ENCODE data around the gene CAST.
"Not testable (repeated sequence)": the region's sequence is repeated elsewhere in the genome, so short reads cannot be mapped to it uniquely, and the experiment has no call there.

Gene CAST

GRCh38 chr5:96795626-96796025 lies 133.4 kb downstream of the CAST start:
- POLR2A ChIA-PET, result no interaction called here
- H3K4me3 ChIP-seq (ENCODE audit: low read depth, low read length), result no peak overlapping the region
- DNase-seq (ENCODE audit: low read depth, low spot score), result no peak
- CTCF ChIA-PET, result interaction anchor here (0.8 kb wide), 1 partner anchor 202 kb away, joined by 3 read pairs; no protein-coding TSS in a partner anchor
- TF ChIP-seq, protein P1, sequence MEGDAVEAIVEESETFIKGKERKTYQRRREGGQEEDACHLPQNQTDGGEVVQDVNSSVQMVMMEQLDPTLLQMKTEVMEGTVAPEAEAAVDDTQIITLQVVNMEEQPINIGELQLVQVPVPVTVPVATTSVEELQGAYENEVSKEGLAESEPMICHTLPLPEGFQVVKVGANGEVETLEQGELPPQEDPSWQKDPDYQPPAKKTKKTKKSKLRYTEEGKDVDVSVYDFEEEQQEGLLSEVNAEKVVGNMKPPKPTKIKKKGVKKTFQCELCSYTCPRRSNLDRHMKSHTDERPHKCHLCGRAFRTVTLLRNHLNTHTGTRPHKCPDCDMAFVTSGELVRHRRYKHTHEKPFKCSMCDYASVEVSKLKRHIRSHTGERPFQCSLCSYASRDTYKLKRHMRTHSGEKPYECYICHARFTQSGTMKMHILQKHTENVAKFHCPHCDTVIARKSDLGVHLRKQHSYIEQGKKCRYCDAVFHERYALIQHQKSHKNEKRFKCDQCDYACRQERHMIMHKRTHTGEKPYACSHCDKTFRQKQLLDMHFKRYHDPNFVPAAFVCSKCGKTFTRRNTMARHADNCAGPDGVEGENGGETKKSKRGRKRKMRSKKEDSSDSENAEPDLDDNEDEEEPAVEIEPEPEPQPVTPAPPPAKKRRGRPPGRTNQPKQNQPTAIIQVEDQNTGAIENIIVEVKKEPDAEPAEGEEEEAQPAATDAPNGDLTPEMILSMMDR (IDR thresholded peaks at IDR 0.05; ENCODE audit: insufficient read depth, low read length, missing control alignments), result no peak

GRCh38 chr5:96796434-96796833 lies 134.3 kb downstream of the CAST start:
- CTCF ChIA-PET, result no interaction called here
- TF ChIP-seq, protein P1 (IDR thresholded peaks at IDR 0.05; ENCODE audit: insufficient read depth, low read length, missing control alignments), result no peak
- H3K4me3 ChIP-seq (ENCODE audit: low read depth, low read length), result no peak overlapping the region
- DNase-seq (ENCODE audit: low read depth, low spot score), result no peak
- POLR2A ChIA-PET, result no interaction called here

DNA sequence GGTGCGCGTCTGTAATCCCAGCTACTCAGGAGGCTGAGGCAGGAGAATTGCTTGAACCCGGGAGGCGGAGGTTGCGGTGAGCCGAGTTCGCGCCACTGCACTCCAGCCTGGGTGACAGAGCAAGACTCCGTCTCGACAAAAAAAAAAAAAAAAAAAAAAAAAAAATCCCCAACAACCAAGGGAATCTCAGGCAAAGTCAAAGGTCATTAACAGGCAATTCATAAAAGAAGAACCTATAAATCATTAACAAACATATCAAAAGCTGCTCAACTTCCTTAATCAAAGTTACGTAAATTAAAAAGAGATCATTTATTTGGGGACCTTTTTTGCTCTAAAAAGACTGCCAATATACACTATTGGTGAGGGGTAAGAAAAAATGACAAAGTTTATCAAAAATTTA lies 139.5 kb downstream of the CAST start:
- H3K4me3 ChIP-seq (ENCODE audit: low read depth, low read length); DNase-seq (ENCODE audit: low read depth, low spot score); CTCF ChIA-PET; POLR2A ChIA-PET: not testable (repeated sequence)

DNA sequence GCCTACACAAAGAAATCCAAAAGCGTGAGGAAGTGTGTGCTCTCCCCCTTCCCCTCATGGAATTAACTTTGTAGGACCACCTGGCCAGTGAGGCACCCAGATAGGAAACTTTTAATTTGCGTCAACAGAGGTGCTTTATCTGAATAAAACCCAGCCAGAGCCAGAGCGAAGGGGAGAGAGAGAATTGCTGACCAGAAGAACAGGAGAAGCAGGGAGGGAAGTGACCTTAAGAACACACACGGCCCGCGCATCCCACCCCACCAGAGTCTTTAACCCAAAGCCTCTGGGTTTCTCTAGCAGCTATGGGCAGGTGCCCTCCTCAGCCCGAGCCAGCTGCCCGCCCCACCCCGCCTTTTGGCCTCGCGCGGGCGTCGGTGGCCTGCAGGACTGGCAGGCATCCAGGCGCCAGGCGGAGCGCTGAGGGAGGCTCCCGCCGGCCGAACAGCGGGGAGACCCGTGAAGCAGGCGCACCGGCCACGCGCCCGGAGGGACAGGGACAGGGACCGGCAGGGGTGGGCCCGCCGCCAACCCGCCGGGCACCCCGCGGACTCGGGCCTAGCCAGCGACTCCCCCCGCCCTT lies 145.0 kb downstream of the CAST start:
- TF ChIP-seq, protein P1 (IDR thresholded peaks at IDR 0.05; ENCODE audit: insufficient read depth, low read length, missing control alignments), result no peak
- CTCF ChIA-PET, result interaction anchor here (1.1 to 1.9 kb wide), 5 partner anchors 10 to 355 kb away, joined by 3 to 10 read pairs (median 4); no protein-coding TSS in a partner anchor
- DNase-seq (ENCODE audit: low read depth, low spot score), result no peak
- peak overlapping the region; percentile 89 for H3K4me3 ChIP-seq (ENCODE audit: low read depth, low read length)
- POLR2A ChIA-PET, result interaction anchor here (0.7 to 2.3 kb wide), 8 partner anchors 14 to 172 kb away, joined by 3 to 13 read pairs (median 3); partner anchors contain the start of gene LNPEP

DNA sequence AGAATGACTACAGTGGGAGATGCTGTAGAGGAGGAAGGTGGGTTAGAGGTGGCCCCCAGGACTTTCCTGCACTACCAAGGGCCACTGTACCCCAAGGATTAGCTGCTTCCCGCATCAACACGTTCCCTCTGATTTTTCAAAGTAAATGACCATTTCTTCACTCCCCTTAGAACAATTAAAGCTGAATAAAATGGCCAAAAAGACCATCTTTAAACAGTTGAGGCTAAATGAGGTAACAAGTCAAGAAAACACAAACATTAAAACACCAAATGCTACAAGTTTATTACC lies 146.3 kb downstream of the CAST start:
- TF ChIP-seq, protein P1 (IDR thresholded peaks at IDR 0.05; ENCODE audit: insufficient read depth, low read length, missing control alignments), result no peak
- H3K4me3 ChIP-seq (ENCODE audit: low read depth, low read length), result peak overlapping the region; percentile 89
- CTCF ChIA-PET, result interaction anchor here (0.7 to 1.9 kb wide), 5 partner anchors 11 to 353 kb away, joined by 3 to 10 read pairs (median 4); no protein-coding TSS in a partner anchor
- DNase-seq (ENCODE audit: low read depth, low spot score), result no peak
- POLR2A ChIA-PET, result interaction anchor here (0.6 to 2.3 kb wide), 12 partner anchors 13 to 1974 kb away, joined by 3 to 13 read pairs (median 4); partner anchors contain the start of gene LNPEP

DNA sequence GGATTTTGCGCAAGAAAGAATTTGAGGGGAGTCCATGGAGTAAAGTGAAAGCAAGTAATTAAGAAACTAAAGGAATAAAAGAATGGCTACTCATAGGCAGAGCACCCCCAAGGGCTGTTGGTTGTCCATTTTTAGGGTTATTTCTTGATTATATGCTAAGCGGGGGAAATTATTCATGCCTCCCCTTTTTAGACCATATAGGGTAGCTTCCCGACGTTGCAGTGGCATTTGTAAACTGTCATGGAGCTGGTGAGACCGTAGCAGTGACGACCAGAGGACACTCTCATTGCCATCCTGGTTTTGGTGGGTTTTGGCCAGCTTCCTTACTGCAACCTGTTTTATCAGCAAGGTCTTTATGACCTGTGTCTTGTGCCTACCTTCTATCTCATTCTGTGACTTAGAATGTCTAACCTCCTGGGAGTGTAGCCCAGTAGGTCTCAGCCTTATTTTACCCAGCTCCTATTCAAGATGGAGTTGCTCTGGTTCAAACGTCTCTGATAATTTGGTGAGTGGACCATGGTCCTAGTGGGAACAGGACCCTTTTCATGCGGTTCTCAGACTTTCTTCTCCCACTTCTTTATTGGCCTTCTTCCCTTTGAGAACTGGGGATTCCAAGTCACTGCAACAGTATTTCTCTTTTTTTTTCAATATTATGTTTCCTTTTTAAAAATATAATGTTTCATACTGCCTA lies 146.8 kb downstream of the CAST start:
- POLR2A ChIA-PET, result interaction anchor here (0.6 to 2.3 kb wide), 12 partner anchors 12 to 1973 kb away, joined by 3 to 13 read pairs (median 4); partner anchors contain the start of gene LNPEP
- TF ChIP-seq, protein P1 (IDR thresholded peaks at IDR 0.05; ENCODE audit: insufficient read depth, low read length, missing control alignments), result no peak
- no peak overlapping the region for H3K4me3 ChIP-seq (ENCODE audit: low read depth, low read length)
- DNase-seq (ENCODE audit: low read depth, low spot score), result no peak
- CTCF ChIA-PET, result interaction anchor here (0.9 to 1.9 kb wide), 3 partner anchors 17 to 353 kb away, joined by 3 to 10 read pairs (median 4); no protein-coding TSS in a partner anchor

Measured in AG04449 (cell line).